ENCODE results near the gene DUSP22. TPM values are rescaled to one million over a fixed set of nuclear protein-coding genes. Genes with fewer than 3 reads are reported as not detected.

Gene DUSP22
- total and polyA plus RNA-seq, 2 experiments from 2014 or later = 12.8 to 36.8 TPM

DNA sequence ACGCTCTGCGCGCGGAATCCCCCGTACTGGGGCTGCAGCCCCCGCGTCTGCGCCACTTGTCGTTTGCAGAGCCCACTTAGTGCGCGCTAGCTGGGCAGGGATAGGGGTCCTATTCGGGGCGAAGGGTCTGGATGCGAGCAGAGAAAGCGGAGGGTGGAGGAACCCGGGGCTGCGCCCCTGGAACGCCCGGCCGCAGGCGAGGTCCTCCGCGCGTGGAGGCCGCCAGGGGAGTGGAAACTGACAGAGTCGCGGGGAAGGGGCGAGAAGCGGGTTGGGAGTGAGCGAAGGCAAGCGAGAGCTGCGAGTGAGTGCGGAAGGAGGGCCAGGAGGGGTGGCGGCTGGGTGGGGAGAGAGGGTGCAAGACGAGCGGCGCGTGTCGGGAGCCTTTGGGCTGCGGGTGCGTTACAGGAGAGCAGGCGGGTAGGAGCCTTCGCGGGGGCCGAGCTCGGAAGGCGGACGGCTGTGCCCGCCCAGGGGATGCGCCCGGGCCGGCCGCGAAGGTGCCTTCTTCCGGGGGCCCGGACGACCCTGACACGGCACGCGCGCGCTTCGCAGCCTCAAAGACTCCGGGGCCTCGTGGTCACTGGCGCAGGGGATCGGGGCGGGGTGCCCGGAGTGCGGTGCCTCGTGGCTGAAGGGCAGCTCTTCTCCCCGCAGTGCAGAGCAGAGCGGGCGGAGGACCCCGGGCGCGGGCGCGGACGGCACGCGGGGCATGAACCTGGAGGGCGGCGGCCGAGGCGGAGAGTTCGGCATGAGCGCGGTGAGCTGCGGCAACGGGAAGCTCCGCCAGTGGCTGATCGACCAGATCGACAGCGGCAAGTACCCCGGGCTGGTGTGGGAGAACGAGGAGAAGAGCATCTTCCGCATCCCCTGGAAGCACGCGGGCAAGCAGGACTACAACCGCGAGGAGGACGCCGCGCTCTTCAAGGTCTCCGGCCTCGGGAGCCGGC is 100.4 kb downstream of the DUSP22 start (continued):
- TF ChIP-seq, protein P1, sequence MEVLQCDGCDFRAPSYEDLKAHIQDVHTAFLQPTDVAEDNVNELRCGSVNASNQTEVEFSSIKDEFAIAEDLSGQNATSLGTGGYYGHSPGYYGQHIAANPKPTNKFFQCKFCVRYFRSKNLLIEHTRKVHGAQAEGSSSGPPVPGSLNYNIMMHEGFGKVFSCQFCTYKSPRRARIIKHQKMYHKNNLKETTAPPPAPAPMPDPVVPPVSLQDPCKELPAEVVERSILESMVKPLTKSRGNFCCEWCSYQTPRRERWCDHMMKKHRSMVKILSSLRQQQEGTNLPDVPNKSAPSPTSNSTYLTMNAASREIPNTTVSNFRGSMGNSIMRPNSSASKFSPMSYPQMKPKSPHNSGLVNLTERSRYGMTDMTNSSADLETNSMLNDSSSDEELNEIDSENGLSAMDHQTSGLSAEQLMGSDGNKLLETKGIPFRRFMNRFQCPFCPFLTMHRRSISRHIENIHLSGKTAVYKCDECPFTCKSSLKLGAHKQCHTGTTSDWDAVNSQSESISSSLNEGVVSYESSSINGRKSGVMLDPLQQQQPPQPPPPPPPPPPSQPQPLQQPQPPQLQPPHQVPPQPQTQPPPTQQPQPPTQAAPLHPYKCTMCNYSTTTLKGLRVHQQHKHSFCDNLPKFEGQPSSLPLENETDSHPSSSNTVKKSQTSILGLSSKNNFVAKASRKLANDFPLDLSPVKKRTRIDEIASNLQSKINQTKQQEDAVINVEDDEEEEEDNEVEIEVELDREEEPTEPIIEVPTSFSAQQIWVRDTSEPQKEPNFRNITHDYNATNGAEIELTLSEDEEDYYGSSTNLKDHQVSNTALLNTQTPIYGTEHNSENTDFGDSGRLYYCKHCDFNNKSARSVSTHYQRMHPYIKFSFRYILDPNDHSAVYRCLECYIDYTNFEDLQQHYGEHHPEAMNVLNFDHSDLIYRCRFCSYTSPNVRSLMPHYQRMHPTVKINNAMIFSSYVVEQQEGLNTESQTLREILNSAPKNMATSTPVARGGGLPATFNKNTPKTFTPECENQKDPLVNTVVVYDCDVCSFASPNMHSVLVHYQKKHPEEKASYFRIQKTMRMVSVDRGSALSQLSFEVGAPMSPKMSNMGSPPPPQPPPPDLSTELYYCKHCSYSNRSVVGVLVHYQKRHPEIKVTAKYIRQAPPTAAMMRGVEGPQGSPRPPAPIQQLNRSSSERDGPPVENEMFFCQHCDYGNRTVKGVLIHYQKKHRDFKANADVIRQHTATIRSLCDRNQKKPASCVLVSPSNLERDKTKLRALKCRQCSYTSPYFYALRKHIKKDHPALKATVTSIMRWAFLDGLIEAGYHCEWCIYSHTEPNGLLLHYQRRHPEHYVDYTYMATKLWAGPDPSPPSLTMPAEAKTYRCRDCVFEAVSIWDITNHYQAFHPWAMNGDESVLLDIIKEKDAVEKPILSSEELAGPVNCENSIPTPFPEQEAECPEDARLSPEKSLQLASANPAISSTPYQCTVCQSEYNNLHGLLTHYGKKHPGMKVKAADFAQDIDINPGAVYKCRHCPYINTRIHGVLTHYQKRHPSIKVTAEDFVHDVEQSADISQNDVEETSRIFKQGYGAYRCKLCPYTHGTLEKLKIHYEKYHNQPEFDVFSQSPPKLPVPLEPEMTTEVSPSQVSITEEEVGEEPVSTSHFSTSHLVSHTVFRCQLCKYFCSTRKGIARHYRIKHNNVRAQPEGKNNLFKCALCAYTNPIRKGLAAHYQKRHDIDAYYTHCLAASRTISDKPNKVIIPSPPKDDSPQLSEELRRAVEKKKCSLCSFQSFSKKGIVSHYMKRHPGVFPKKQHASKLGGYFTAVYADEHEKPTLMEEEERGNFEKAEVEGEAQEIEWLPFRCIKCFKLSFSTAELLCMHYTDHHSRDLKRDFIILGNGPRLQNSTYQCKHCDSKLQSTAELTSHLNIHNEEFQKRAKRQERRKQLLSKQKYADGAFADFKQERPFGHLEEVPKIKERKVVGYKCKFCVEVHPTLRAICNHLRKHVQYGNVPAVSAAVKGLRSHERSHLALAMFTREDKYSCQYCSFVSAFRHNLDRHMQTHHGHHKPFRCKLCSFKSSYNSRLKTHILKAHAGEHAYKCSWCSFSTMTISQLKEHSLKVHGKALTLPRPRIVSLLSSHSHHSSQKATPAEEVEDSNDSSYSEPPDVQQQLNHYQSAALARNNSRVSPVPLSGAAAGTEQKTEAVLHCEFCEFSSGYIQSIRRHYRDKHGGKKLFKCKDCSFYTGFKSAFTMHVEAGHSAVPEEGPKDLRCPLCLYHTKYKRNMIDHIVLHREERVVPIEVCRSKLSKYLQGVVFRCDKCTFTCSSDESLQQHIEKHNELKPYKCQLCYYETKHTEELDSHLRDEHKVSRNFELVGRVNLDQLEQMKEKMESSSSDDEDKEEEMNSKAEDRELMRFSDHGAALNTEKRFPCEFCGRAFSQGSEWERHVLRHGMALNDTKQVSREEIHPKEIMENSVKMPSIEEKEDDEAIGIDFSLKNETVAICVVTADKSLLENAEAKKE (CRISPR knock-in tag; IDR thresholded peaks at IDR 0.05) = no peak
- TF ChIP-seq NANOG (IDR thresholded peaks at IDR 0.05; ENCODE audit: borderline replicate concordance) (no peak), STAT1 (IDR thresholded peaks at IDR 0.05; ENCODE audit: unreplicated experiment) (no peak), EZH2phosphoT487 (IDR thresholded peaks at IDR 0.05; ENCODE audit: unreplicated experiment) (peak; percentile 71), ZNF331 (CRISPR knock-in tag; IDR thresholded peaks at IDR 0.05; ENCODE audit: low read depth) (no peak), POLR2AphosphoS5 (IDR thresholded peaks at IDR 0.05; ENCODE audit: low read depth) (no peak), EZH2 (IDR thresholded peaks at IDR 0.05; ENCODE audit: low read depth, unreplicated experiment) (peak; percentile 90)
